Choroid plexus epithelial cell (primary cell): ENCODE results near the gene RPH3AL.

Experiments
- DNase-seq: peaks from one replicate; pipeline ENCODE4 v3.0.0-alpha.2; 2010; ENCODE audit warnings: low read depth
- H3K4me3 ChIP-seq: 2 replicates; pipeline ENCODE4 v1.5.1; 2011; ENCODE audit warnings: low read depth, mild to moderate bottlenecking, control low read depth, low read length, moderate library complexity
- CTCF ChIP-seq: conservative IDR thresholded peaks from 2 replicates; pipeline ENCODE4 v1.5.1; 2011; ENCODE audit warnings: low read depth, mild to moderate bottlenecking, control low read depth, inconsistent platforms, low read length, moderate library complexity

The RPH3AL gene

GRCh38 chr17:296906-297690 lies 55.5 kb downstream of the RPH3AL start:
- no peak for DNase-seq
- no peak for TF ChIP-seq CTCF
- H3K4me3 ChIP-seq, result no peak overlapping the region

GRCh38 chr17:296379-296778 lies 56.2 kb downstream of the RPH3AL start:
- no peak for DNase-seq
- no peak for TF ChIP-seq CTCF

GRCh38 chr17:292531-293382 lies 59.9 kb downstream of the RPH3AL start:
- DNase-seq, result no peak

More at GRCh38 chr17:296379-296778, 56.2 kb downstream of the RPH3AL start:
- no peak overlapping the region for H3K4me3 ChIP-seq

GRCh38 chr17:292016-292415 lies 60.6 kb downstream of the RPH3AL start:
- no peak for DNase-seq
- TF ChIP-seq CTCF, result no peak
- H3K4me3 ChIP-seq, result no peak overlapping the region

More at GRCh38 chr17:292531-293382, 59.9 kb downstream of the RPH3AL start:
- no peak for TF ChIP-seq CTCF
- H3K4me3 ChIP-seq, result no peak overlapping the region

- no peak for DNase-seq
- no peak overlapping the region for H3K4me3 ChIP-seq
- TF ChIP-seq CTCF, result no peak
These were observed 61.0 kb downstream of the RPH3AL start for GRCh38 chr17:291587-291986.

GRCh38 chr17:290626-291025 lies 62.0 kb downstream of the RPH3AL start:
- no peak for TF ChIP-seq CTCF
- no peak overlapping the region for H3K4me3 ChIP-seq
- no peak for DNase-seq
